ENCODE results near the gene CEP85L. TPM values are rescaled to one million over a fixed set of nuclear protein-coding genes. Genes with fewer than 3 reads are reported as not detected.

The CEP85L gene
- total RNA-seq: 6.9 and 12.1 TPM in 2 replicates

DNA sequence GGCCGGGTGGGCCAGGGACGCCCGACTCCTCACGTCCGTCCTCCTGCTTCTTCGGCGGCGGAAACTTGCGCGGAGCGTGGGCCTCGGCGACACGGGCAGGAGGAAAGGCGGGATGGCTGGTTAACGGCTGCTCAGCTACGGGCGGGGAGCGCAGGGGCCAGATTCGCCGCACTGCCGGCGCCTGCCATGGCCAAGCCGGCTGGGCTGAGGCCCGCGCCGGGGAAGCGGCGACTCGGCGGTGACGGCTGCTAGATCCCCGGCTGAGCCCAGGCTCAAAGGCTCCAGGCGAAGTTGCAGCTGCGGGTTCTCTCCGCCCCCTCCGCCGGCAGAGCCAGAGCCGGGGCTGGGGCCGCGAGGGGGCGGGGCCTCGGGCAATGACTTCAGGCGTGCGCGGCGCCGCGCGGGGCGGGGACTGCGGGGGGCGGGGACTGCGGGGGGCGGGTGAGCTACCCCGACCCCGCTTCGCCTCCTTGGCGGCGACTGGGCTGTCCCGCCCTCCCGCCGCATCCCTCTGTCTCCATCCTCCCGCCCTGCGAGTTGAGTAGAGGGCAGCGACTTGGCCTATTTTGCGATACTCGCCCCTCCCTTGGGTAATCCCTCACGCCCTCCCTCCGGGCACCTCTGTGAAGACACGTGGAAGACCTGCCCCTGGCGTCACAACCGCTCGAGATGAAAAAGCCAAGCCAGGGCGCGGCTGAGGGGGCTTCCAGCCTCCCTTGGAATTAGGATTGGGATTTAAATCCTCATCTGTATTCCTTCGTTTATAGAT is at the start of gene CEP85L:
Gene CEP85L, minus strand, starts transcription at position 310 of the 769 bp plus-strand sequence. CDS start 322 bp downstream, outside the sequence.

DNA sequence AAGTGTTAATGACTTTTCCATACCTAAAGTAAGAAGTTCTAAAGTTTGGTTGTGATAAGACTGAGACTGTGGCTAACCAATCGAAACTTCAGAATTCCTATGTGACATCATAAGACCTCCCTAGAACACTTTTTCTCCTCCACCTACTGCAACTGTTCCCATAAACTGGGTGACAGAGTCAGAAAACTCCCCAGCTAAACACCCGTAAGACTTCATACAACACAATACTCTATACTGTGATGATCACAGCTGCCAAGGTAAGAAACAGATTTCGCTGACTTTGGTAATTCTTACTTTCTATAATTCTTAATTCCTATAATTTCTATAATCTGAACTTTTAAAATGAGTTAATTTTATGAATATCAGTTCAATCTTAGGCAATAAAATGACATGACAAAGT is 103.3 kb downstream of the CEP85L start, which contains the start of gene PLN:
Gene PLN, plus strand, starts transcription at position 161 of the 400 bp plus-strand sequence. CDS start 10,626 bp downstream, outside the sequence.

Other genes starting within 250 kb of the CEP85L start
- not detected in 2 replicates for gene PLN, start 103.3 kb downstream of the CEP85L start, total RNA-seq
- gene ASF1A, start 242.6 kb upstream of the CEP85L start, total RNA-seq: 9.3 and 9.5 TPM in 2 replicates